AG04449 (cell line): Measurements from ENCODE around the gene OR10A4.

ENCODE experiments used
- CTCF ChIA-PET: fragments of 350-600 bp; formaldehyde crosslinking; extraction: SDS; loops from one replicate; lab custom pipeline; 2021; ENCODE audit warnings: antibody characterized with exemption; lab: Yijun Ruan, JAX
- POLR2A ChIA-PET: fragments of 400-600, 350-600 bp; formaldehyde crosslinking; extraction: SDS; loops from one replicate; lab custom pipeline; 2020; ENCODE audit warnings: antibody characterized with exemption, inconsistent platforms; lab: Yijun Ruan, JAX
- DNase-seq: peaks from one replicate; pipeline ENCODE4 v3.0.0-alpha.2; 2010; ENCODE audit warnings: low read depth, low spot score
- H3K4me3 ChIP-seq: 2 replicates; pipeline ENCODE4 v1.5.1; 2011; ENCODE audit warnings: low read depth, mild to moderate bottlenecking, control low read depth, low read length
- TF ChIP-seq, protein P1 (sequence below): IDR thresholded peaks from one replicate; pipeline ENCODE4 v1.5.1; 2011; ENCODE audit warnings: mild to moderate bottlenecking, moderate library complexity, low read length, control low read depth, inconsistent platforms; ENCODE audit not compliant: insufficient read depth; ENCODE audit errors: missing control alignments

OR10A4 gene

DNA sequence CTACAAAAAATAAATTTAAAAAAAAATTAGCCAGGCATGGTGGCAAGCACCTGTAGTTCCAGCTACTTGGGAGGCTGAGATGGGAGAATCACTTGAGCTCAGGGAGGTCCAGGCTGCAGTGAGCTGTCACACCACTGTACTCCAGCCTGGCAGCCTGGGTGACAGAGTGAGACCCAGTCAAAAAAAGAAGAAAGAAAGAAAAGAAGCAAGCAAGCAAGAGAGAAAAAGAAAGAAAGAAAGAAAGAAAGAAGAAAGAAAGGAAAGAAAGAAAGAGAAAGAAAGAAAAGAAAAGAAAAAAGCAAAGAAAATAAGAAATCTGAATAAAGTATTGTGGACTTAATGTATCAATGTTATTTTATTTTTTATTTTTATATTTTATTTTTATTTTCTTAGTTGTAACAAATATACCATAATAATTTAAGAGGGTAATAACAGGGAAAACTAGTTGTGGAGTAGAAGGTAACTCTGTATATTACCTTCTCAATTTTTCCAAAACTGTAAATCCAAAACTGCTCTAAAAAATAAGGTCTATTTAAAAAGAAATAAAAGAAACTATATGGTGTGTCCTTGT lies 48.7 kb downstream of the OR10A4 start:
- no peak overlapping the region for H3K4me3 ChIP-seq
- CTCF ChIA-PET: no interaction called here
- TF ChIP-seq, protein P1, sequence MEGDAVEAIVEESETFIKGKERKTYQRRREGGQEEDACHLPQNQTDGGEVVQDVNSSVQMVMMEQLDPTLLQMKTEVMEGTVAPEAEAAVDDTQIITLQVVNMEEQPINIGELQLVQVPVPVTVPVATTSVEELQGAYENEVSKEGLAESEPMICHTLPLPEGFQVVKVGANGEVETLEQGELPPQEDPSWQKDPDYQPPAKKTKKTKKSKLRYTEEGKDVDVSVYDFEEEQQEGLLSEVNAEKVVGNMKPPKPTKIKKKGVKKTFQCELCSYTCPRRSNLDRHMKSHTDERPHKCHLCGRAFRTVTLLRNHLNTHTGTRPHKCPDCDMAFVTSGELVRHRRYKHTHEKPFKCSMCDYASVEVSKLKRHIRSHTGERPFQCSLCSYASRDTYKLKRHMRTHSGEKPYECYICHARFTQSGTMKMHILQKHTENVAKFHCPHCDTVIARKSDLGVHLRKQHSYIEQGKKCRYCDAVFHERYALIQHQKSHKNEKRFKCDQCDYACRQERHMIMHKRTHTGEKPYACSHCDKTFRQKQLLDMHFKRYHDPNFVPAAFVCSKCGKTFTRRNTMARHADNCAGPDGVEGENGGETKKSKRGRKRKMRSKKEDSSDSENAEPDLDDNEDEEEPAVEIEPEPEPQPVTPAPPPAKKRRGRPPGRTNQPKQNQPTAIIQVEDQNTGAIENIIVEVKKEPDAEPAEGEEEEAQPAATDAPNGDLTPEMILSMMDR: no peak
- no peak for DNase-seq
- POLR2A ChIA-PET: no interaction called here

DNA sequence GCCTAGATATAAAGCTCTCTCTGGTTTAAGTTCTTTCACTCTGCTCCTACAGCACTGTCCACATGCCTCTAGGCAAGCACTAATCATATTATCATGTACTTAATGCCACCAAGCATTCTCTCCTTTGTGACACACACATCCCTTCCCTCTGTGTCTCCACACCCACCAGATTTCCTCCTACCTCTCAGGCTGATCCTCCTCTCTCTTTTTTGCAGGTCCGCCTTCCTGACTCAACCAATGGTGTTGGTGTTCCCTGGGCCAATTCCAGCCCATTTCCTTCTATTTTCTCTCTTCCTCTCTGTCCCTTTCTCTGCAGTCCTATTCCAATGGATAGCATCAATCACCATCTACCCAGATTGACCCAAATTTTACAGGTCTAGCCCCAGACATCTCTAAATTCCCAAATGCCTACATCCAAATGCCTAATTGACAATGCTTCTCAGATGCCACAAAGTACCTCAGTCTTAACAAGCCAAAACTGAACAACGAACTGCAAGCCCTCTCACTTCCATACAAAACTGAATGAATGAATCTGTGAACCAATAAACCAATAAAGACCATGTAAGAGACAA lies 49.3 kb downstream of the OR10A4 start:
- ChIA-PET CTCF (interaction anchor here (2.2 kb wide), 1 partner anchor 114 kb away, joined by 7 read pairs; no protein-coding TSS in a partner anchor), POLR2A (no interaction called here)
- H3K4me3 ChIP-seq: peak overlapping the region; percentile 84
- no peak for DNase-seq
- TF ChIP-seq, protein P1: no peak

DNA sequence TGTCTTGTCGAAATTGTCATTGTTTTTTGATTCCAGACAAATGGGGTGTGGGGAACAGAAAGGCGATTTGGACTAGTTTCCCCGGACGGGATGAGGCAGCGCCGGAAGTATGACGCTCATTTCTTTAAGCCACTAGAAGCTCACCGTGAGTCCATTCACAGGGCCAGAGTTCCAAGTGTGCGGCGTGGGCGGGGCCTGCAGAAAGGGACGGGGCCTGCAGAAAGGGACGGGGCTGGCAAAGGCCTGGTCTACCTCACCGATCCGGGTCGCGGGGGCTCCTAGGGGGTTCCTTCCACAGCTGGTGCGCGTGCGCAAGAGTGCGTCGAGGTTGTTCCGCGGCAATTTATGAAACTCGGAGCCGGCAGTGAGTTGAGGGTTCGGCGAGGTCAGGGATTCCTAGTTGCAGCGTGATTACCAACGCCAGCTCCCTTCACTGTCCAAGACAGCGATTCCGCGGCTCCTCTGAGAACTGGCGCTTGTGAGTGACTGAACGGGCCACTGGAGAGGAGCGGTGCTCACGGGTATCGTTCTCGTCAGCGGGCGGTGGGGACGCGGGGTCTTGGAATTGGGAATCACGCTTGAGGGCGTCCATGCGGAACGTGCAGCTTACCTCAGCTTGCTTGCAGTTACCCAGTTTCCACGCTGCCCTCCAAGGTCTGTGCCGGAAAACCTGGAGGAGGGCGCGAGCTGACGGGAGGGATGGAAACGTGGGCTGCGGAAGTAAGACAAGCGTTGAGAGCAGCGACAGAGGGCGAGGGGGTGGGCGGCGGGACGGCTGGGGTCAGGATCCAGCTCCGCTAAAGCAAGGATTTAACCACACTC lies 50.0 kb downstream of the OR10A4 start, which contains the start of gene ZNF215:
TSS of gene ZNF215 (plus strand) at position 219 of the 822 bp plus-strand sequence. CDS start 5,847 bp downstream, outside the sequence.
- peak; percentile 24 for DNase-seq
- H3K4me3 ChIP-seq: peak within 1 kb of the TSS; percentile 84
- TF ChIP-seq, protein P1: no peak
- ChIA-PET CTCF (interaction anchor here (0.6 to 2.2 kb wide), 3 partner anchors 43 to 171 kb away, joined by 3 to 7 read pairs (median 3); no protein-coding TSS in a partner anchor), POLR2A (no interaction called here)

DNA sequence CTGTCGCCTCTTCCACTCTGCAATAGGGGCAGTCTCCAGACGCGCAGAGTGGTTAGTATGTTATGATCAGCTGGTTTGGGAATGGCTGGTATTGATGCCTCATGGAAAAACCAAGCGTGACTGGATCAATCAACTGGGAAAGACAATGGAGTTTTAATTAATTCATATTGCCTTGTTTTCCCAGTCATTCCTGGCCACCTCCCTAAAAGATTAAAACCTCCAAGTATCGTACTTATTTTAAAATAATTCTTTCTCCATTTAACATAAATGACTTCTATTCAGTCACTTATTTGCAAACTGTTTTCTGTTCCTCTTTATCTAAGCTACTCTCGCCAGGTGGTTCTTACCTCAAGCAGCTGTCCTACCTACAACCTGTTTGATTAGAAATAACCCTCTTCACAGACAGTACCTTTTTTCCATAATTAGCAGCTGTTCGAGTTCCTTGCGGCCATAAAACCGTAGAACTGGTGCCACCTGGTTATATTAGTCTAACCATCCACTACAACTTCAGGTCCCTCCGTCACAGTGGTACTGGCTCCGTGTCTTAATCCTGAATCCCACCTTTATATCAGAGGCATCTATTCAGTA lies 50.7 kb downstream of the OR10A4 start:
- ChIA-PET CTCF (interaction anchor here (0.6 to 2.2 kb wide), 3 partner anchors 42 to 172 kb away, joined by 3 to 7 read pairs (median 3); no protein-coding TSS in a partner anchor), POLR2A (interaction anchor here (0.7 kb wide), 1 partner anchor 93 kb away, joined by 3 read pairs; the partner anchor contains the start of genes NLRP14 and ZNF214)
- TF ChIP-seq, protein P1: no peak
- DNase-seq: no peak
- H3K4me3 ChIP-seq: peak overlapping the region; percentile 84
